ENCODE data around the gene PFKFB4. TPM values are rescaled to one million over a fixed set of nuclear protein-coding genes. Genes with fewer than 3 reads are reported as not detected.
"Not testable (repeated sequence)": the region's sequence is repeated elsewhere in the genome, so short reads cannot be mapped to it uniquely, and the experiment has no call there.

Gene PFKFB4
- total RNA-seq, 1 donor from 2014 or later = 1.3 TPM

GRCh38 chr3:48535578-48535977 is 21.0 kb downstream of the PFKFB4 start:
- DNase-seq (ENCODE audit: low spot score) = no peak
- no peak for ATAC-seq

GRCh38 chr3:48532977-48533337 is 23.6 kb downstream of the PFKFB4 start:
- no peak for ATAC-seq
- no peak for DNase-seq (ENCODE audit: low spot score)

GRCh38 chr3:48532271-48532976 is 24.2 kb downstream of the PFKFB4 start:
- ATAC-seq (no peak), DNase-seq (ENCODE audit: low spot score) (no peak)

GRCh38 chr3:48530701-48531100 is 25.9 kb downstream of the PFKFB4 start:
- DNase-seq (ENCODE audit: low spot score) = not testable (repeated sequence)

GRCh38 chr3:48528754-48529153 is 27.8 kb downstream of the PFKFB4 start:
- ATAC-seq = no peak
- DNase-seq (ENCODE audit: low spot score) = no peak

More at GRCh38 chr3:48530701-48531100, 25.9 kb downstream of the PFKFB4 start:
- not testable (repeated sequence) for ATAC-seq

GRCh38 chr3:48528048-48528447 is 28.6 kb downstream of the PFKFB4 start:
- no peak for ATAC-seq

GRCh38 chr3:48524970-48525369 is 31.6 kb downstream of the PFKFB4 start:
- ATAC-seq (no peak), DNase-seq (ENCODE audit: low spot score) (no peak)

More at GRCh38 chr3:48528048-48528447, 28.6 kb downstream of the PFKFB4 start:
- no peak for DNase-seq (ENCODE audit: low spot score)

GRCh38 chr3:48521635-48522034 is 35.0 kb downstream of the PFKFB4 start:
- ATAC-seq (no peak), DNase-seq (ENCODE audit: low spot score) (no peak)

GRCh38 chr3:48519277-48519643 is 37.3 kb downstream of the PFKFB4 start:
- no peak for ATAC-seq
- no peak for DNase-seq (ENCODE audit: low spot score)

- DNase-seq (ENCODE audit: low spot score) (no peak), ATAC-seq (no peak)
These were observed 37.8 kb downstream of the PFKFB4 start for GRCh38 chr3:48518638-48519276.

- ATAC-seq (no peak), DNase-seq (ENCODE audit: low spot score) (no peak)
These were observed 38.5 kb downstream of the PFKFB4 start for GRCh38 chr3:48518069-48518468.

GRCh38 chr3:48516571-48516970 is 40.0 kb downstream of the PFKFB4 start:
- ATAC-seq = no peak
- DNase-seq (ENCODE audit: low spot score) = no peak

GRCh38 chr3:48514431-48515227 is 42.0 kb downstream of the PFKFB4 start:
- ATAC-seq (no peak), DNase-seq (ENCODE audit: low spot score) (no peak)

- ATAC-seq (no peak), DNase-seq (ENCODE audit: low spot score) (no peak)
These were observed 45.1 kb downstream of the PFKFB4 start for GRCh38 chr3:48511551-48511950.

GRCh38 chr3:48507256-48508061 is 49.1 kb downstream of the PFKFB4 start:
- DNase-seq (ENCODE audit: low spot score) = peak; percentile 68
- peak; percentile 78 for ATAC-seq

GRCh38 chr3:48505968-48506504 is 50.6 kb downstream of the PFKFB4 start:
- DNase-seq (ENCODE audit: low spot score) (no peak), ATAC-seq (no peak)

GRCh38 chr3:48505146-48505545 is 51.5 kb downstream of the PFKFB4 start:
- DNase-seq (ENCODE audit: low spot score) (no peak), ATAC-seq (no peak)

GRCh38 chr3:48504051-48504946 is 52.3 kb downstream of the PFKFB4 start, which contains the start of gene SHISA5:
SHISA5 (minus strand) TSS chr3:48504174; CDS start chr3:48504094, 80 bp downstream.
- peak; percentile 71 for ATAC-seq
- peak; percentile 67 for DNase-seq (ENCODE audit: low spot score)

- DNase-seq (ENCODE audit: low spot score) (no peak), ATAC-seq (no peak)
These were observed 53.1 kb downstream of the PFKFB4 start for GRCh38 chr3:48503401-48504050.
